ENCODE data around the gene ADGRG3. TPM values are rescaled to one million over a fixed set of nuclear protein-coding genes. Genes with fewer than 3 reads are reported as not detected.

Gene ADGRG3
- polyA plus RNA-seq, 3 donors: 0.41 to 1.0 TPM; not detected in 1

DNA sequence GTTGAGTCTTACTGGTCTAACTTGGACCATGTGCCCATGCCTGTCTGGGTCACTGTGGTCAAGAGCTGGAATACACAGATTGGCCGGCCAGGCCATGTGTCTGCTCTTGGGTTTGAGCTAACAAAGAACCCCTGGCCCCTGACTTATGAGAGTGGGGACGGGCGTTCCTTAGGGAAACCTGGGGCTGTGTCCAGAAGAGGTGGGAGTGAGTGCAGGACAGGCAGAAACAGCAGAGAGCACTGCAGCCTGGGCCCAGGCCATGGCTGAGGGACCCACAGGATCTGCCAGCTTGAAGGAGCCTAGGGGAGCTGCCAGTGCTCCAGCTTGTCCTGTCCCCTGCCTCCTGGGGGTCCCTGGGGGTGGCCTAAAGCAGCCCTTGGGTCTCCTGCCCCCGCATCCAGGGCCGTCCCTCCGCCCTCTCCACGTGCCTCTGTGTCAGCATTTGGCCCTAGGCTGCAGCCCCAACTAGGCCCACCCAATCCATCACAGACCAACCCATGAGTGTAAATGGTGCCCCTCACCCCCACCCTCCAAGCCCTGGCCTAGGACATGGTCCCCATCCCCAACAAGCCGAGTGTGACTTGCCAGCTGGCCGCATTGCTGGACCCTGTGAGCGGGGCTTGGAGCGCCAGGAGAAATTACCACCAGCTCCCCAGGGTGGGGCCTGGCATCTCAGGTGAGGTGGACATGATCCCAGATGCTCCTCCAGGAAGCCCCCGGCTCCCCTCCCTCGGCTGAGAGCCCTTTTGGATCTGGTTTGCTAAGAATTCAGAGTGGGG lies 14.0 kb downstream of the ADGRG3 start:
- Mint-ChIP-seq H3K27me3 (ENCODE audit: low read depth in 3 of 3) (peaks cover 0 to 7% (median 2%) of the 10 kb centered on the region in 3 donors), H3K36me3 (peaks cover 0 to 2% of the 10 kb centered on the region in 2 donors), H3K27ac (peak overlapping the region in 1 of 7 donors; percentile 18), H3K4me3 (no peak overlapping the region), H3K9me3 (no peaks in the 10 kb centered on the region), H3K4me1 (peaks cover 31% of the 10 kb centered on the region)
- no peaks in the 10 kb centered on the region for H4K20me1 ChIP-seq (ENCODE audit: insufficient read depth, low read length)
- TF ChIP-seq, protein P1, sequence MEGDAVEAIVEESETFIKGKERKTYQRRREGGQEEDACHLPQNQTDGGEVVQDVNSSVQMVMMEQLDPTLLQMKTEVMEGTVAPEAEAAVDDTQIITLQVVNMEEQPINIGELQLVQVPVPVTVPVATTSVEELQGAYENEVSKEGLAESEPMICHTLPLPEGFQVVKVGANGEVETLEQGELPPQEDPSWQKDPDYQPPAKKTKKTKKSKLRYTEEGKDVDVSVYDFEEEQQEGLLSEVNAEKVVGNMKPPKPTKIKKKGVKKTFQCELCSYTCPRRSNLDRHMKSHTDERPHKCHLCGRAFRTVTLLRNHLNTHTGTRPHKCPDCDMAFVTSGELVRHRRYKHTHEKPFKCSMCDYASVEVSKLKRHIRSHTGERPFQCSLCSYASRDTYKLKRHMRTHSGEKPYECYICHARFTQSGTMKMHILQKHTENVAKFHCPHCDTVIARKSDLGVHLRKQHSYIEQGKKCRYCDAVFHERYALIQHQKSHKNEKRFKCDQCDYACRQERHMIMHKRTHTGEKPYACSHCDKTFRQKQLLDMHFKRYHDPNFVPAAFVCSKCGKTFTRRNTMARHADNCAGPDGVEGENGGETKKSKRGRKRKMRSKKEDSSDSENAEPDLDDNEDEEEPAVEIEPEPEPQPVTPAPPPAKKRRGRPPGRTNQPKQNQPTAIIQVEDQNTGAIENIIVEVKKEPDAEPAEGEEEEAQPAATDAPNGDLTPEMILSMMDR (IDR thresholded peaks at IDR 0.05): no peak
- H3K79me2 ChIP-seq (ENCODE audit: insufficient read depth, low read length): no peaks in the 10 kb centered on the region
- H3K4me2 ChIP-seq (replicated peaks; ENCODE audit: extremely low read depth, low read length, poor library complexity, severe bottlenecking): no peak overlapping the region
- H3K4me3 ChIP-seq (replicated peaks in 1 of 3; ENCODE audit: low read depth in 2 of 3, low read length in 3 of 3): no peak overlapping the region
- no peak overlapping the region for H3K27ac ChIP-seq (ENCODE audit: low read depth in 1 of 2, low read length in 2 of 2)
- 91% methylated on average over 13 of the region's 13 CpGs for WGBS (ENCODE audit: insufficient coverage)
- no peaks in the 10 kb centered on the region for H3K27me3 ChIP-seq (ENCODE audit: control insufficient read depth in 2 of 2, insufficient read depth in 2 of 2, low read length in 2 of 2)
- no peaks in the 10 kb centered on the region for H3K36me3 ChIP-seq (replicated peaks in 1 of 2; ENCODE audit: control insufficient read depth in 1 of 2, insufficient read depth in 2 of 2, low read length in 2 of 2)
- no peaks in the 10 kb centered on the region for H3K9me3 ChIP-seq (replicated peaks in 1 of 2; ENCODE audit: control insufficient read depth in 1 of 2, insufficient read depth in 1 of 2, low read length in 2 of 2)
- H2AFZ ChIP-seq (ENCODE audit: insufficient read depth, low read depth, low read length, poor library complexity, severe bottlenecking): no peak overlapping the region
- no peak for DNase-seq
- H3K9ac ChIP-seq (ENCODE audit: insufficient read depth, low read length, poor library complexity, severe bottlenecking): no peak overlapping the region
- H3K4me1 ChIP-seq (ENCODE audit: control insufficient read depth in 1 of 2, insufficient read depth in 2 of 2, low read length in 2 of 2): peaks cover 27 to 41% of the 10 kb centered on the region in 2 donors
- intact Hi-C loops (cut with micrococcal nuclease): loop anchor here in 1 of 2 donors (2.0 kb wide), 1 partner anchor 23 kb away; no protein-coding TSS in a partner anchor

DNA sequence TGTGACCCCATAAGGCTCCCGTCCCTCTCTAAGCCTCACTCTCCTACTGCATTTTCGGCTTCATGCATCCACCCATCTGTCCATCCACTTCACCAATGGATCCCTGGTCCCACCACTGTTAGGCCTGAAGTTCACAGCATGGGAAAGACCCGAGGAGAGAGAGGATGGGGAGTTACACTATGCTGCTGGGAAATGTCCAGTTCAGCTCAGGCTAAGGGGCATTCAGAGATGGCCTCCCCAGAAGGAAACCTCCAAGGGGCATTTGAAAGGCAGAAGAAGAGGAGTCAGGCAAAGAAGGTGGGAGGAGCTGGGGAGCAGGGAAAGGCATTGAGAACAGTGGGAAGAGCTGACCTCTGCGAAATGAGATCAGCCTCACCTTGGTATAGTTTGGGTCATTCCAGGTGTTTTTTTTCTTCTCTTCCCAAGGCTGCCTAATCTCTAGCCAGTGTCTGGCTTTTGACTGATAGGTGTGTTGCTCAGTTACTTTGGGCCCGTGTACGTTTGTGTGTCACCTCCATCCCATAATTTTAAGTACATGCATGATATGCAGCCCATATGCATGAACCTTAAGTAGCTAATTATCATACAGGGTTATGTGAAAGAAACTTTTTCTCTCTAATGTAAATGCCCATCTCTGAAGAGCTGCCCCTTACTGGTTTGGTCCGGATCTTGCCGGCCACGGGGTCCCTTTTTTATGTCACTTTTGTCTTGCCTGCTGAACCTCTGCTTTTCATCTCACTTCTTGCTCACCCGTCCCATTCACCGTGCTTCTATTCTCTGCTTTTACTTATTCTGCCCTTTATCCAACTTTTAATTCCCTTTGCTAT lies 14.9 kb downstream of the ADGRG3 start:
- Histone ChIP-seq H3K9ac (ENCODE audit: insufficient read depth, low read length, poor library complexity, severe bottlenecking) (no peak overlapping the region), H4K20me1 (ENCODE audit: insufficient read depth, low read length) (no peaks in the 10 kb centered on the region), H3K36me3 (replicated peaks in 1 of 2; ENCODE audit: control insufficient read depth in 1 of 2, insufficient read depth in 2 of 2, low read length in 2 of 2) (no peaks in the 10 kb centered on the region), H3K27ac (ENCODE audit: low read depth in 1 of 2, low read length in 2 of 2) (no peak overlapping the region), H3K79me2 (ENCODE audit: insufficient read depth, low read length) (no peaks in the 10 kb centered on the region), H3K4me1 (ENCODE audit: control insufficient read depth in 1 of 2, insufficient read depth in 2 of 2, low read length in 2 of 2) (peaks cover 31 to 42% of the 10 kb centered on the region in 2 donors), H3K9me3 (replicated peaks in 1 of 2; ENCODE audit: control insufficient read depth in 1 of 2, insufficient read depth in 1 of 2, low read length in 2 of 2) (no peaks in the 10 kb centered on the region), H2AFZ (ENCODE audit: insufficient read depth, low read depth, low read length, poor library complexity, severe bottlenecking) (no peak overlapping the region), H3K27me3 (ENCODE audit: control insufficient read depth in 2 of 2, insufficient read depth in 2 of 2, low read length in 2 of 2) (no peaks in the 10 kb centered on the region), H3K4me3 (replicated peaks in 1 of 3; ENCODE audit: low read depth in 2 of 3, low read length in 3 of 3) (no peak overlapping the region), H3K4me2 (replicated peaks; ENCODE audit: extremely low read depth, low read length, poor library complexity, severe bottlenecking) (no peak overlapping the region)
- DNase-seq: no peak
- Mint-ChIP-seq H3K4me3 (no peak overlapping the region), H3K36me3 (peaks cover 0 to 2% of the 10 kb centered on the region in 2 donors), H3K27ac (peak overlapping the region in 2 of 7 donors; percentile 58 to 60), H3K27me3 (ENCODE audit: low read depth in 3 of 3) (peaks cover 0 to 7% (median 2%) of the 10 kb centered on the region in 3 donors), H3K4me1 (peaks cover 34% of the 10 kb centered on the region), H3K9me3 (no peaks in the 10 kb centered on the region)
- intact Hi-C loops (cut with micrococcal nuclease): no loop called here
- WGBS (ENCODE audit: insufficient coverage): 90% methylated on average over 6 of the region's 11 CpGs
- TF ChIP-seq, protein P1 (IDR thresholded peaks at IDR 0.05): no peak

Measured in CD14-positive monocyte (primary cell).